SK-N-SH treated with all-trans-retinoic acid at 6 μM for 48 hours (cell line): Measurements from ENCODE around the gene ABTB1.
A peak's percentile ranks its signal among the peaks of the same experiment; 100 is the strongest.

ENCODE experiments used
- ATAC-seq: fragments of 200-7000 bp; cut with Tn5 transposase; 3 replicates; pipeline ENCODE4 v1.9.1; 2020; ENCODE audit warnings: mild to moderate bottlenecking, moderate library complexity
- ARNTL ChIP-seq: fragments of 450-650 bp; formaldehyde crosslinking; IDR thresholded peaks from 2 replicates; pipeline ENCODE4 v1.5.0; 2020; ENCODE audit warnings: low read depth, mild to moderate bottlenecking, moderate library complexity, borderline replicate concordance
- BACH2 ChIP-seq: fragments of 250-450 bp; sonication (Bioruptor Pico); IDR thresholded peaks from 2 replicates; pipeline ENCODE4 v1.9.0; 2021; ENCODE audit warnings: mild to moderate bottlenecking, borderline replicate concordance
- CREB5 ChIP-seq: fragments of 250-450 bp; sonication (Bioruptor Pico); IDR thresholded peaks from 2 replicates; pipeline ENCODE4 v1.5.1; 2020; ENCODE audit warnings: low read depth, mild to moderate bottlenecking, moderate library complexity
- CSDC2 ChIP-seq: fragments of 250-450 bp; sonication (Bioruptor Pico); IDR thresholded peaks from 2 replicates; pipeline ENCODE4 v1.5.0; 2020; ENCODE audit warnings: mild to moderate bottlenecking, moderate library complexity
- CSRNP3 ChIP-seq: fragments of 250-450 bp; sonication (Bioruptor Pico); IDR thresholded peaks from 2 replicates; pipeline ENCODE4 v1.5.1; 2021; ENCODE audit warnings: mild to moderate bottlenecking, moderate library complexity
- ESRRG ChIP-seq: fragments of 250-450 bp; sonication (Bioruptor Pico); IDR thresholded peaks from 2 replicates; pipeline ENCODE4 v1.6.1; 2021; ENCODE audit warnings: mild to moderate bottlenecking
- ISL1 ChIP-seq: fragments of 250-450 bp; sonication (Bioruptor Pico); IDR thresholded peaks from 2 replicates; pipeline ENCODE4 v2.1.2; 2022; ENCODE audit warnings: mild to moderate bottlenecking, moderate library complexity
- OSR1 ChIP-seq: fragments of 250-450 bp; sonication (Bioruptor Pico); IDR thresholded peaks from 2 replicates; pipeline ENCODE4 v1.8.0; 2022; ENCODE audit warnings: moderate library complexity, mild to moderate bottlenecking, inconsistent platforms
- PATZ1 ChIP-seq: fragments of 250-450 bp; sonication (Bioruptor Pico); IDR thresholded peaks from 2 replicates; pipeline ENCODE4 v1.8.0; 2020; ENCODE audit warnings: mild to moderate bottlenecking, moderate library complexity, borderline replicate concordance
- PPARA ChIP-seq: fragments of 250-450 bp; sonication (Bioruptor Pico); IDR thresholded peaks from 2 replicates; pipeline ENCODE4 v1.5.0; 2020; ENCODE audit warnings: mild to moderate bottlenecking, borderline replicate concordance
- RARB ChIP-seq: fragments of 250-450 bp; sonication (Bioruptor Pico); IDR thresholded peaks from 2 replicates; pipeline ENCODE4 v1.8.0; 2021; ENCODE audit warnings: mild to moderate bottlenecking, moderate library complexity
- SNAI2 ChIP-seq: fragments of 250-450 bp; sonication (Bioruptor Pico); IDR thresholded peaks from 2 replicates; pipeline ENCODE4 v1.5.0; 2020; ENCODE audit warnings: mild to moderate bottlenecking, moderate library complexity
- TCF4 ChIP-seq: fragments of 250-450 bp; sonication (Bioruptor Pico); IDR thresholded peaks from 2 replicates; pipeline ENCODE4 v1.8.0; 2021; ENCODE audit warnings: mild to moderate bottlenecking, moderate library complexity, borderline replicate concordance
- TOX ChIP-seq: fragments of 250-450 bp; sonication (Bioruptor Pico); IDR thresholded peaks from 2 replicates; pipeline ENCODE4 v1.8.0; 2021; ENCODE audit warnings: mild to moderate bottlenecking, moderate library complexity, borderline replicate concordance
- TSHZ2 ChIP-seq: fragments of 250-450 bp; sonication (Bioruptor Pico); IDR thresholded peaks from 2 replicates; pipeline ENCODE4 v1.5.0; 2020; ENCODE audit warnings: mild to moderate bottlenecking, moderate library complexity
- ZC3H10 ChIP-seq: fragments of 250-450 bp; sonication (Bioruptor Pico); IDR thresholded peaks from 2 replicates; pipeline ENCODE4 v1.5.1; 2021; ENCODE audit warnings: mild to moderate bottlenecking, moderate library complexity
- ZFP3 ChIP-seq: fragments of 250-450 bp; sonication (Bioruptor Pico); IDR thresholded peaks from 2 replicates; pipeline ENCODE4 v1.5.0; 2020; ENCODE audit warnings: mild to moderate bottlenecking, moderate library complexity
- ZFP30 ChIP-seq: fragments of 450-650 bp; formaldehyde crosslinking; IDR thresholded peaks from 2 replicates; pipeline ENCODE4 v1.5.0; 2022; ENCODE audit warnings: mild to moderate bottlenecking, moderate library complexity
- ZNF565 ChIP-seq: fragments of 450-650 bp; formaldehyde crosslinking; conservative IDR thresholded peaks from 2 replicates; pipeline ENCODE4 v1.5.0; 2020; ENCODE audit warnings: low read depth, mild to moderate bottlenecking, moderate library complexity
- ZNF70 ChIP-seq: fragments of 450-650 bp; formaldehyde crosslinking; IDR thresholded peaks from 2 replicates; pipeline ENCODE4 v1.5.0; 2020; ENCODE audit warnings: mild to moderate bottlenecking, moderate library complexity
- TF ChIP-seq, protein P1 (sequence below): fragments of 250-450 bp; sonication (Bioruptor Pico); IDR thresholded peaks from 2 replicates; pipeline ENCODE4 v1.8.0; 2021; ENCODE audit warnings: low read depth, mild to moderate bottlenecking, moderate library complexity, borderline replicate concordance

Gene ABTB1

GRCh38 chr3:127688022-127688415 is 15.3 kb downstream of the ABTB1 start:
- no peak for TF ChIP-seq OSR1 (CRISPR knock-in tag)
- no peak for TF ChIP-seq CSRNP3 (CRISPR knock-in tag)
- TF ChIP-seq PPARA (CRISPR knock-in tag) = no peak
- TF ChIP-seq TCF4 (CRISPR knock-in tag) = no peak
- no peak for TF ChIP-seq TSHZ2
- TF ChIP-seq, protein P1, sequence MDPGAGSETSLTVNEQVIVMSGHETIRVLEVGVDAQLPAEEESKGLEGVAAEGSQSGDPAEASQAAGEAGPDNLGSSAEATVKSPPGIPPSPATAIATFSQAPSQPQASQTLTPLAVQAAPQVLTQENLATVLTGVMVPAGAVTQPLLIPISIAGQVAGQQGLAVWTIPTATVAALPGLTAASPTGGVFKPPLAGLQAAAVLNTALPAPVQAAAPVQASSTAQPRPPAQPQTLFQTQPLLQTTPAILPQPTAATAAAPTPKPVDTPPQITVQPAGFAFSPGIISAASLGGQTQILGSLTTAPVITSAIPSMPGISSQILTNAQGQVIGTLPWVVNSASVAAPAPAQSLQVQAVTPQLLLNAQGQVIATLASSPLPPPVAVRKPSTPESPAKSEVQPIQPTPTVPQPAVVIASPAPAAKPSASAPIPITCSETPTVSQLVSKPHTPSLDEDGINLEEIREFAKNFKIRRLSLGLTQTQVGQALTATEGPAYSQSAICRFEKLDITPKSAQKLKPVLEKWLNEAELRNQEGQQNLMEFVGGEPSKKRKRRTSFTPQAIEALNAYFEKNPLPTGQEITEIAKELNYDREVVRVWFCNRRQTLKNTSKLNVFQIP (CRISPR knock-in tag) = no peak
- no peak for TF ChIP-seq TOX (CRISPR knock-in tag)
- no peak for TF ChIP-seq RARB (CRISPR knock-in tag)
- no peak for TF ChIP-seq ZFP30 (CRISPR knock-in tag)
- TF ChIP-seq ARNTL (CRISPR knock-in tag) = no peak
- no peak for TF ChIP-seq ZNF565 (CRISPR knock-in tag)
- no peak for TF ChIP-seq SNAI2 (CRISPR knock-in tag)

DNA sequence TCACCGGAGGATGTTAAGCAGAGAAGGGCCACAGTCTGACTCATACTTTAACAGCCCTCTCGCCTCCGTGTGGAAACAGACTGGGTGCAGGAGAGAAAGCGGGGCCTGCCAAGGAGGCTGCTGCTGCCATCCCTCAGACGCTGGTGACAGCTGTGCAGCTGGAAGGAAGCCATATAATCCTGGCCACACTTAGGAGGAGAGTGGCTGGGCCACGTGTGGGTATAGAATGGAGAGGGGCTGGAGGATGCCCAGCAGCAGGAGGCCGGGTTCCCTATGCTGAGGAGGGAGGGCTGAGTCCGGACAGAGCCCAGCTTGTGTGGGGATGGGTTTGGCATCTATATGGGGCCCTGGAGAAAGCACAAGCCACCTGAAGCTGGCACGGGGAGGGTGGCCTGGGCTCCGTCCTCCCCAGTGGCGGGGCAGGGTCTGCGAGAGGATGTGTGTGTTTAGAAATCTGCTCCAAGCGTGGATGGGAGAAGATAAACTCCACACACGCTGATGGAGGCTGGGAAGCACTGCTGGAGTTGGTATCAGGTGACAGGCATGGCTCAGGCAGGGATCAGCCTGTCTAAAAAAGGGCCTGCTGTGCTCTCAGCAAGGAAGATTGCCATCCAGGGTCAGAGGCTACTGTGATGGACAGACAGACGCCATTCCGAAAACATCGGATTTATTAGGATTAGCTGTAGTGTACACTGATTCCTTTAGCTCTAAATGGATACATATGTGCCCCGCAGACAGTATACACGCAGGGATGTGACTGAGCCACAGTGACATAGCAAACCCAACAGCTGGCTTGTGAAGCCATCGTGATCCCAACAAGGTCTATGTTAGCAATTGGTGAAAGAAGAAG is 15.9 kb downstream of the ABTB1 start:
- ATAC-seq = peak; percentile 31
- no peak for TF ChIP-seq ZC3H10 (CRISPR knock-in tag)
- no peak for TF ChIP-seq ESRRG (CRISPR knock-in tag)
- TF ChIP-seq ISL1 (CRISPR knock-in tag) = no peak
- TF ChIP-seq ZNF70 (CRISPR knock-in tag) = no peak
- TF ChIP-seq CSRNP3 (CRISPR knock-in tag) = no peak
- TF ChIP-seq TSHZ2 = no peak
- TF ChIP-seq ZFP3 (CRISPR knock-in tag) = no peak
- TF ChIP-seq CREB5 = no peak
- TF ChIP-seq ZFP30 (CRISPR knock-in tag) = no peak
- TF ChIP-seq PATZ1 = no peak
- no peak for TF ChIP-seq PPARA (CRISPR knock-in tag)
- no peak for TF ChIP-seq ZNF565 (CRISPR knock-in tag)
- no peak for TF ChIP-seq TOX (CRISPR knock-in tag)
- no peak for TF ChIP-seq CSDC2 (CRISPR knock-in tag)
- TF ChIP-seq TCF4 (CRISPR knock-in tag) = no peak
- TF ChIP-seq, protein P1 (CRISPR knock-in tag) = no peak
- TF ChIP-seq BACH2 (CRISPR knock-in tag) = no peak

More at GRCh38 chr3:127688022-127688415, 15.3 kb downstream of the ABTB1 start:
- ATAC-seq = no peak
